ENCODE results near the gene OR6X1.

Gene OR6X1

DNA sequence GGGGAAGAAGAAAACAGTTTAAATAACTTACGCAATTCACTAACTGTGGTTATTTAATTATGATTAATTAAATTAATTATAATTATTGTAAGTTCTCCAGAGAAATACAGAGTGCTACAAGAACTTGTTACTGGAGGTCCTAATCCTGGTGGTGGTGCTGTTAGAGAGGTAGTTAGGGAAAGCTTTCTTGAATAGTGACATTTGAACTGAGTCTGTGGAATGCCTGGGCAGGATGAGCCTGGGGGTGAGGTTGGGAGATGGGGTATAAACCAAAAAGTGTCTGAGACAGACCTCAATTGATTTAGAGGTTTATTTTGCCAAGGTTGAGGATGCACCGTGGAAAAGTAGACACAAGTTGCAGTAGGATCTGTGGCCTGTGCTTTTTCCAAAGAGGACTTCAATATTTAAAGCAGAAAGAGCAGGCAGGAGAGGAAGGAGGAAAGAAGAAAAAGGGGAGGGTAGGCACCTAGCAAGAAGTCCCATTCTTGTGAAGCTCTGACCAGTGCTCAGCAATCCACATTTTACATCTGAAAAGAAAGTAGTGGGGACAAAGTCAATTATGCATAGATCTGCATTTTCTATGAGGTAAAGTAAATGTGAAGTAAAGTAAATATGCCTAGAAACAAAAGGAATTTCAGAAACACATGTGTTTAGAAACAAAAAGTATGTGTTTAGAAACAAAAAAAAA lies 8.4 kb downstream of the OR6X1 start:
- POLR2A ChIA-PET (ENCODE audit: low non-redundant PET) = no interaction called here
- DNase-seq (ENCODE audit: low spot score) = no peak
- TF ChIP-seq CTCF (conservative IDR thresholded peaks at IDR 0.05; ENCODE audit: low read depth) = no peak
- CTCF ChIA-PET = no interaction called here
- H3K27ac ChIP-seq = no peak overlapping the region

DNA sequence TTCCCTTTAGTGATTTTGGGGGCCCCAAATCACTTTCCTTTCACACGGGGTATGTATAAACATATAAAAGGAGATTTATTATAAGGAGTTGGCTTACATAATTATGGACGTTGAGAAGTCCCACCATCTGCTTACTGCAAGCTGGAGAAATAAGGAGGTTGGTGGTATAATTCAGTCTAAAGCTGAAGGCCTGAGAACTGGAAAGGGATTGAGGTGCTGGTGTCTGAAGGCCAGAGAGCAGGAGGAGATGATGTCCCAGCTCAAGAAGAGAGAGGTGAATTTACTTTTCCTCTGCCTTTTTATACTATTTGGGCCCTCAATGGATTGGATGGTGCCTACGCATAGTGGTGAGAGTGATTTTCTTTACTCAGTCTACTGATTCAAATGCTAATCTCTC lies 11.6 kb downstream of the OR6X1 start:
- CTCF ChIA-PET = no interaction called here
- TF ChIP-seq CTCF (conservative IDR thresholded peaks at IDR 0.05; ENCODE audit: low read depth) = no peak
- POLR2A ChIA-PET (ENCODE audit: low non-redundant PET) = no interaction called here

DNA sequence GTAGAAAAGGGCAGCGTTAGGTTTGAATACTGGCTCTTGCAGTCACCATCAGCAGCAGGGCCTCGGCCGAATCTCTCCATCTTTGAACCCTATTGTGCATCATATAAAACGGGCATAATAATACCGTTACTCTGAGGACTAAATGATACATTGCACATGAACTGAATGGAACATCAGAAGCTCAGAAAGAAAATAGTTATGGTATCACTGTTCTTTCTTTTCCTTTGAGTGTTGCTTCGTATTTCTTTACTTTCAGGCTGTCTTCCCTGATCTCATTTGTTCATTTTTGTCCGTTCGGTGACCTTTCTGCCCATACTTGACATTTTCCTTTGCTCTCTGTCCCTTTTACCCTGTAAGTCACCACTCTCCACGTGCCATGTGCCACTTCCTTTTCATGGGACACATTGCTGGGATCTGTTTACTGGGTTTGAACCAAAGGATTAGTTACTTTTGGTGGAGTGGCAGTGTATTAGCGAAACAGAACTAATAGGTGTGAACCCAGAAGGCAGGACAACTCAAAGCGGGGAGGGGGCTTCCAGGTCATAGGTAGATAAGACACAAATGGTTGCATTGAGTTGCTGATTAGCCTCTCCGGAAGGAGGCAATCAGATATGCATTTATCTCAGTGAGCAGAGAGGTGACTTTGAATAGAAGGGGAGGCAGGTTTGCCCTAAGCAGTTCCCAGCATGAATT lies 12.1 kb downstream of the OR6X1 start:
- ChIA-PET POLR2A (ENCODE audit: low non-redundant PET) (interaction anchor here (0.5 kb wide), 1 partner anchor 906 kb away, joined by 3 read pairs; no protein-coding TSS in a partner anchor), CTCF (no interaction called here)
- peak; percentile 5 for DNase-seq (ENCODE audit: low spot score)
- TF ChIP-seq CTCF (conservative IDR thresholded peaks at IDR 0.05; ENCODE audit: low read depth) = no peak
- no peak overlapping the region for H3K27ac ChIP-seq

More for the DNA sequence above, 11.6 kb downstream of the OR6X1 start:
- DNase-seq (ENCODE audit: low spot score) = no peak
- no peak overlapping the region for H3K27ac ChIP-seq

- ChIA-PET CTCF (interaction anchor here (0.6 kb wide), 1 partner anchor 81 kb away, joined by 3 read pairs; no protein-coding TSS in a partner anchor), POLR2A (ENCODE audit: low non-redundant PET) (interaction anchor here (0.5 kb wide), 1 partner anchor 907 kb away, joined by 3 read pairs; no protein-coding TSS in a partner anchor)
- TF ChIP-seq CTCF (conservative IDR thresholded peaks at IDR 0.05; ENCODE audit: low read depth) = no peak
- DNase-seq (ENCODE audit: low spot score) = peak; percentile 87
- H3K27ac ChIP-seq = peak within 1 kb of the TSS; percentile 74
Observed at GRCh38 chr11:123741159-123742030, 12.9 kb downstream of the OR6X1 start, which contains the start of gene ZNF202. TSS of gene ZNF202 (minus strand) at chr11:123741660. CDS start at chr11:123730888, 10,772 bp downstream.

DNA sequence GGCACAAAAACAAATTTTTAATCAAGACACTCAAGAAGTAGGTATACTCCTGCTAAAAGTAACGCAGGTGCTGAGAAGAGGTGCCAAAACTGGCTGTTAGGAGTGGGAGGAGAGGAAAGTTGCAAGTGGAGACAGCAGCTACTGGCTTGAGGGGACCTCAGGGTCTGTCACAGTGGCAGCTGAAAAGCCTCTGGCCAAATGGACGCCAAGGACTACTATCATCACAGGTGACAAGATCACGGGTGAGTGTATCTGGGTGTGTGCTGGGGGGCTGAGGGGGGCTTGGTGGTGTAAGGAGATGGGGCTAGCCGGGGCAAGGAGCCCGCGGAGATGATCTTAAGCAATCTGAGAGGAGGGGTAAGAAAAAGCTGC lies 13.5 kb downstream of the OR6X1 start:
- no peak for TF ChIP-seq CTCF (conservative IDR thresholded peaks at IDR 0.05; ENCODE audit: low read depth)
- ChIA-PET CTCF (interaction anchor here (0.6 kb wide), 1 partner anchor 81 kb away, joined by 3 read pairs; no protein-coding TSS in a partner anchor), POLR2A (ENCODE audit: low non-redundant PET) (no interaction called here)
- DNase-seq (ENCODE audit: low spot score) = peak; percentile 7
- H3K27ac ChIP-seq = peak overlapping the region; percentile 74

DNA sequence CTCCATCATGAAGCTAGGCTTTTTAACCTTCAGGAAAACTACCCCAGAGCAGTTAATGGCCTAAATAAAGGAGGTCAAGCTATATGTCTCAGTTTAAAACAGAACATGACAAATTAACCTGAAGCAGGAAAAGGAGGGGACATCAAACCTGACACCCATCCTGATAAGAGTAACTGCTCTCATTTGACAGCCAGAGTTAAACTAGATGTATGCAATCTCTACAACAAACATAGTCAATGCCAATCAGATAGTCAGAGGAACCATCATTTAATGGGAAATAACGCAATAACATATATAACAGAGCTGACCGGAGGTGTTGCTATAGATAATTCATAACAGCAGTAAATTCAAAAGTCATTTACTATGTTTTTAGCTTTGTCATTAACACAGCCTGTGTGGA lies 15.9 kb downstream of the OR6X1 start:
- no peak for TF ChIP-seq CTCF (conservative IDR thresholded peaks at IDR 0.05; ENCODE audit: low read depth)
- CTCF ChIA-PET = no interaction called here
- POLR2A ChIA-PET (ENCODE audit: low non-redundant PET) = no interaction called here
- DNase-seq (ENCODE audit: low spot score) = no peak
- H3K27ac ChIP-seq = no peak overlapping the region
